HL-60 (cell line): ENCODE results near the gene BIRC7.

Source experiments
- DNase-seq, 2 experiments: peaks; one replicate each; pipeline ENCODE4 v3.0.0-alpha.2; 2010 to 2020; ENCODE audit warnings: low read depth in 1 of 2, low spot score in 1 of 2
- H3K27ac ChIP-seq: fragments of 250-450 bp; sonication (Bioruptor Pico); replicated peaks from 2 replicates; pipeline ENCODE4 v1.5.1; 2020; ENCODE audit warnings: mild to moderate bottlenecking, moderate library complexity
- H3K27me3 ChIP-seq: fragments of 250-450 bp; sonication (Bioruptor Pico); 2 replicates; pipeline ENCODE4 v1.5.1; 2021; ENCODE audit warnings: mild to moderate bottlenecking, moderate library complexity; ENCODE audit not compliant: insufficient read depth, poor library complexity, severe bottlenecking
- H3K4me3 ChIP-seq: replicated peaks from 2 replicates; pipeline ENCODE4 v1.5.1; 2011; ENCODE audit warnings: mild to moderate bottlenecking, control low read depth, low read length; ENCODE audit not compliant: insufficient read depth
- CTCF ChIP-seq: IDR thresholded peaks from one replicate; pipeline ENCODE4 v1.5.1; 2011; ENCODE audit warnings: low read length, control low read depth, inconsistent platforms; ENCODE audit not compliant: insufficient read depth
- GABPA ChIP-seq: IDR thresholded peaks from 2 replicates; pipeline ENCODE4 v1.6.1; 2012; ENCODE audit warnings: low read depth
- POLR2AphosphoS5 ChIP-seq: IDR thresholded peaks from 2 replicates; pipeline ENCODE4 v1.6.1; 2012; ENCODE audit warnings: low read depth
- SPI1 ChIP-seq: IDR thresholded peaks from 2 replicates; pipeline ENCODE4 v1.6.1; 2012; ENCODE audit warnings: low read depth, mild to moderate bottlenecking, borderline replicate concordance
- TF ChIP-seq, protein P1 (sequence below): IDR thresholded peaks from 2 replicates; pipeline ENCODE4 v1.6.1; 2012; ENCODE audit warnings: low read depth; ENCODE audit not compliant: insufficient replicate concordance

Gene BIRC7

DNA sequence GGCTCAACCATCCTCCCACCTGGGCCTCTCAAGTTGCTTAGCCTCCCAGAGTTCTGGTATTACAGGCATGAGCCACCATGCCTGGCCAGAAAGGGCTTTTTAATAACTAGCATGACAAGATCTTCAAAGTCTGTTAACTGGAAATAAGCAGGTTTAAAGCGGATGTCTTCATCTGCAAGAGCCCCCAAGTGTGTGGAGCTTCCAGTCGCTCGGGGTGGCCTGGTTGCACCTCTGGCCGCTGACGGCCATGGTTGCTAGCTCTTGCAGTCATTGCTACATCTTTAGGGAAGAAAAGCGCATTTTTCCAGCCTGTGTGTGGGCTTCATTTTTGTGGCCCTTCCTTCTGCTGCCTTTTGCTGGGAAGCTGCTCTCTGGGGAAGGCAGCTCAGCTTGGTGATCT lies 44.7 kb downstream of the BIRC7 start:
- H3K27ac ChIP-seq = no peak overlapping the region
- no peaks in the 10 kb centered on the region for H3K27me3 ChIP-seq
- no peak overlapping the region for H3K4me3 ChIP-seq
- TF ChIP-seq SPI1 (no peak), POLR2AphosphoS5 (no peak), GABPA (no peak), CTCF (no peak)
- TF ChIP-seq, protein P1, sequence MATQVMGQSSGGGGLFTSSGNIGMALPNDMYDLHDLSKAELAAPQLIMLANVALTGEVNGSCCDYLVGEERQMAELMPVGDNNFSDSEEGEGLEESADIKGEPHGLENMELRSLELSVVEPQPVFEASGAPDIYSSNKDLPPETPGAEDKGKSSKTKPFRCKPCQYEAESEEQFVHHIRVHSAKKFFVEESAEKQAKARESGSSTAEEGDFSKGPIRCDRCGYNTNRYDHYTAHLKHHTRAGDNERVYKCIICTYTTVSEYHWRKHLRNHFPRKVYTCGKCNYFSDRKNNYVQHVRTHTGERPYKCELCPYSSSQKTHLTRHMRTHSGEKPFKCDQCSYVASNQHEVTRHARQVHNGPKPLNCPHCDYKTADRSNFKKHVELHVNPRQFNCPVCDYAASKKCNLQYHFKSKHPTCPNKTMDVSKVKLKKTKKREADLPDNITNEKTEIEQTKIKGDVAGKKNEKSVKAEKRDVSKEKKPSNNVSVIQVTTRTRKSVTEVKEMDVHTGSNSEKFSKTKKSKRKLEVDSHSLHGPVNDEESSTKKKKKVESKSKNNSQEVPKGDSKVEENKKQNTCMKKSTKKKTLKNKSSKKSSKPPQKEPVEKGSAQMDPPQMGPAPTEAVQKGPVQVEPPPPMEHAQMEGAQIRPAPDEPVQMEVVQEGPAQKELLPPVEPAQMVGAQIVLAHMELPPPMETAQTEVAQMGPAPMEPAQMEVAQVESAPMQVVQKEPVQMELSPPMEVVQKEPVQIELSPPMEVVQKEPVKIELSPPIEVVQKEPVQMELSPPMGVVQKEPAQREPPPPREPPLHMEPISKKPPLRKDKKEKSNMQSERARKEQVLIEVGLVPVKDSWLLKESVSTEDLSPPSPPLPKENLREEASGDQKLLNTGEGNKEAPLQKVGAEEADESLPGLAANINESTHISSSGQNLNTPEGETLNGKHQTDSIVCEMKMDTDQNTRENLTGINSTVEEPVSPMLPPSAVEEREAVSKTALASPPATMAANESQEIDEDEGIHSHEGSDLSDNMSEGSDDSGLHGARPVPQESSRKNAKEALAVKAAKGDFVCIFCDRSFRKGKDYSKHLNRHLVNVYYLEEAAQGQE = no peak
- DNase-seq = no peak

DNA sequence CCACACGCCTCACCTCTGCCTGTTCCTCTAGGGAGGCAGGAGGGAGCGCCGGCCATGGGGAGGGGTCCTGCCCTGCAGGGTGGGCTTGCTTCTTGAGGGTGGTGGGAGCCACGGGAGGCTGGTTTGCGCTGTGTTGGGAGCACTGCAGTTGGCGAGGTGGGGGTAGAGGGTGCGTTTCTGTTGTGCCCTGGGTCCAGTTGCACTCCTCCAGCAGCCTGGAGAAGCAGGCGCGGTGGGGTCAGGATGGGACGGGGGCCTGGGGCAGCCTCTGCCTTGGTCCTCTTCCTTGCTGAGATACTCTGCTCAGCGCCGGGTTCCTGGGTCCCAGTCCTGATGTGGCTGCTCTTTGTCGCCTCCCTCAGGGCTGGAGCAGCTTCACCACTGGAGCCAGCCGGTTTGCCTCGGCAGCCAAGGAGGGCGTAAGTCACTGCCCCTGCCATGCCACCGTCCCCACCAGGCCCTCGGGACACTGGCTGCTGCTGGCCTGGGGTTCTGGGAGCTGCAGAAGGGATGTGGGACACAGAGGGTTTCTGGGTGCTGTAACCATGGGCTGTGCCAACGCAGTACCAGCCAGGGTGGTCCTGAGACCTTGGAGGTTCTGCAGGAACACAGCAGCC lies 45.3 kb downstream of the BIRC7 start:
- TF ChIP-seq POLR2AphosphoS5 (no peak), CTCF (peak; percentile 22)
- H3K27me3 ChIP-seq = no peaks in the 10 kb centered on the region
- H3K27ac ChIP-seq = no peak overlapping the region
- no peak overlapping the region for H3K4me3 ChIP-seq
- DNase-seq = no peak

DNA sequence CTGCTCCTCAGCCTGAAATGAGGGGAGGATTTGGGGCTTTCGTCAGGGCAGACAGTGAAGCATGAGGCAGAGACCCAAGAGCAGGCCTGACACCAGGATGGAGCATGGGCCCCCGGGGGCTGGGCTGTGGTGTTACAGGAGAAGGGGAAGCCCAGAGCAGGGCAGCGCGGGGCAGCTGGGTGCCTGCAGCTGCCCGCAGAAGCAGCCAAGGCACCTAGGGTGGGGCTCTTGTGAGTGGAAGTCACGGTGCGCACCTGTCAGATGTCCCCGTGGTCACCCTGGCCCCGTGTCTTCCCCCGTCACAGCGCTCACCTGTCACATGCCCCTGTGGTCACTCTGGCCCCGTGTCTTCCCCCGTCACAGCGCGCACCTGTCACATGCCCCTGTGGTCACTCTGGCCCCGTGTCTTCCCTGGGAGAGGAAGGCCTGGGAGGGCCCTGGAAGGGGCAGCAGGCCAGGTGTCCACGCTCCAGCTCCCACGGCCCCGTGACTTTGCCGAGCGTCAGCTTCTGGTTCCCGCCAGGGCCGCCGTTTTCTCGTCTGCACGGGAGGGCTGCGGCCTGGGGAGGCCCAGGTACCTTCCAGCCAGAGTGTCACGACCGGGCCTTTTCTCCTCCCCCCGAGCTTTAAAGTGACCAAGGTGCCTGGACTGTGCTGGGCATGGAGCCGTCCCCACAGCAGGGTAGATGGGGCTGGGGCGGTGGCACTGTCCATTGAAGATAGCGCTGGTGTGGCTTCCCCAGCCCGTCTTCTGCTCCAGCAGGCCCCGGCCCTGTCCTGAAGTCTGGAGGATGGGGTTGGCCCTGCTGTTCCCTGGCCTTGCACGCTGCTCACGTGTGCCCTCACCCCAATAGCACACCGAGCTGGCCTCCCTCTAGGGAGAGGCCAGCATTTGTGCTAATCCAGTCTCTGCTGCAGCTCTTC lies 46.3 kb downstream of the BIRC7 start:
- no peak for DNase-seq
- Histone ChIP-seq H3K4me3 (no peak overlapping the region), H3K27ac (no peak overlapping the region), H3K27me3 (no peaks in the 10 kb centered on the region)
- TF ChIP-seq POLR2AphosphoS5 (no peak), CTCF (no peak), SPI1 (no peak), GABPA (no peak)
- TF ChIP-seq, protein P1 = no peak
